ENCODE results near the gene KMT5C.

- TF ChIP-seq CTCF (IDR thresholded peaks at IDR 0.05) = no peak
- no peak for TF ChIP-seq EP300 (IDR thresholded peaks at IDR 0.05; ENCODE audit: low read depth)
- TF ChIP-seq POLR2A (IDR thresholded peaks at IDR 0.05) = no peak
- no peak for TF ChIP-seq POLR2AphosphoS5 (IDR thresholded peaks at IDR 0.05)
These were observed 27.9 kb upstream of the KMT5C start for GRCh38 chr19:55311797-55312196.
